SW 1271 (cell line): Measurements from ENCODE around the gene VANGL1.

Experiments
- DNase-seq, 2 experiments: peaks; one replicate each; lab custom pipeline; 2025; lab: John Stamatoyannopoulos, UW

Gene VANGL1

GRCh38 chr1:115643666-115644065 is 1.9 kb downstream of the VANGL1 start:
- DNase-seq, result no peak

DNA sequence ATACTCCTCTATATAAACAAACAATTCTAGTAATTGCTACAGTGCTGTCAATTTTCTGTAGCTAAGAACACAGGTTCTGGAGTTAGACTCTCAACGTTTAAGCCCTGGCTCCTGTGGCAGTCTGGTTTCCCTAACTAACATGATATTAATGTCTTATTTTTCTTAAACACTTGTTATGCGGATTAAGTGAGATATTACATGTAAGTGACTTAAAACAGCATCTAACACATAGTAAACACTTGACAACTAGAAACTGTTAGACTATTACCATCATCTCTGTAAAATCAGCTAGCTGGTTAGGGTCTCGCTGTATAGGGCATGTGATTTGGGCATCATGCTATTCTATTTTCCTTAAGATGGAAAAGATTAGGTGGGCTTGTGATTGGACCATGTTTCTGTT is 2.3 kb downstream of the VANGL1 start:
- no peak for DNase-seq

- no peak for DNase-seq
Measured at GRCh38 chr1:115647047-115647446, 5.3 kb downstream of the VANGL1 start.

DNA sequence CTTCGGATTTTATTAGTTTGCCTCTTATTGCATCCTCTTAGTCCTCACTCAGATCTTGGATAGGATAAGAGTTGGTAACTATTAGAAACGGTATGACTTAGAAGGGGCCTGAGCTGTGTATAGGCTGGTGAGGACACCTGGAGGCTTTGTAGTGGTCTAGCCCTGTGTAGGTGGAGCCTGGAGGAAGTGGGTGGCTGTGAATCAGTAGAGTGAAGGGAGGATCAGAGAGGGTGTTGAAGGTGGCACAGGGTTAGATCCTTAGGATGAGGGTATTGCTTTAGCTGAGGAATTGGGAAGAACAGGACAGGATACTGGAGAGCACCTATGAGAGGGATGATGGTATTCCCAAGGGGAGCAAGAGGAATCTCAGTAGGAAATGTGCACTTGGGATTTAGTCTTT is 5.7 kb downstream of the VANGL1 start:
- no peak for DNase-seq

DNA sequence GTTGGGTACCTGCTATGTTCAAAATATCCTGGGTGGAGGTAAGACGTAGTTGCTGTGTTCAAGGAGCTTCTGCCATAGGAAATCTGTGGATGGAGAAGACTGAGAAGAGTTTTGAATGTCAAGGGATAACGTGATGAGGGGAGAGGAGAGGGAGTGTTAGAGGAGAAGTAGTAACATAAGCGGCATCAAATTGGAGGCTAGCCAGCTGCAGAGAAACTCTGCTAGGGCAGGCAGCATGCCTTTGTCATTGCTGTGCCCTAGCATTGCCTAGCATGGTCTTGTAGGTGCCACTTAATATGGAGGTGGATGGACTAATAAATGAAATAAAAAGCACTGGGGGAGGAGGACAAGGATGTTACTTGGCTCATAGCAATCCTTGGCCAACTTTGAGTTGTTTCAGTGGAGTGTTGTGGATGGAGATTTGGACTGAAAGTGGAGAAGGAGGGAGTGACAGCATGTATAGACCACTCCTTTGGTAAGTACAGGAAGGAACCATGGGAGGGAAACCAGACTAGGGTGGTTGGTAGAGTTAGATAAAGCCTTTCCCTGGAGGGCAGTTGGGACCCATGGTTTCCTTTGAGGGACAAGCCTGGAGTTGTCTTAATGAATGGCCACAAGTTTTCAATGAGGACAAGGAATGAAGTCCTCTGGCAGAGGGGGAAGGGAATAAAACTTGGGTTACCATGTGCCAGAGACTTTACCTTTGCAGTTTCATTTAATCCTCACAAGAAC is 6.3 kb downstream of the VANGL1 start:
- DNase-seq, result no peak

GRCh38 chr1:115648717-115649691 is 7.2 kb downstream of the VANGL1 start:
- no peak for DNase-seq

DNA sequence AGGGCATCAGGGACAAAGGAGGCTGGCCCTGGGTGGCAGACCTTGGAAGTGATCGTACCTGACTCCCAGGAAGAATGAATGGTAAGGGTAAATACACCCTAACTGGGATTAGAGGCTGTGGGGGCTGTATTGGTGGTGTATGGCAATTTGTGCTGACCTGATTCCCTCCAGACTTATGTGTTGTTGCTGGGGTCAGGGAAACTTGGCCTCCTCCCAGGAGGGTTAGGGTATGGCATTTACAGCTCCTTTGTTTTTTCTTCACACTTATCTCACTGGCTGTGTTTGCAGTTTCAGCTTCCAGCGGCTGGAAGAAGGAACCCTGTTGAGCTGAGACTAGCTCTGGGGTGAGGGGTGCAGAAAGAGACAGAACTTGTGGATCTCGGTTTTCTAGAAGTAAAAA is 8.2 kb downstream of the VANGL1 start:
- DNase-seq, result no peak

GRCh38 chr1:115650961-115651360 is 9.2 kb downstream of the VANGL1 start:
- no peak for DNase-seq

GRCh38 chr1:115651391-115651790 is 9.6 kb downstream of the VANGL1 start:
- no peak for DNase-seq

DNA sequence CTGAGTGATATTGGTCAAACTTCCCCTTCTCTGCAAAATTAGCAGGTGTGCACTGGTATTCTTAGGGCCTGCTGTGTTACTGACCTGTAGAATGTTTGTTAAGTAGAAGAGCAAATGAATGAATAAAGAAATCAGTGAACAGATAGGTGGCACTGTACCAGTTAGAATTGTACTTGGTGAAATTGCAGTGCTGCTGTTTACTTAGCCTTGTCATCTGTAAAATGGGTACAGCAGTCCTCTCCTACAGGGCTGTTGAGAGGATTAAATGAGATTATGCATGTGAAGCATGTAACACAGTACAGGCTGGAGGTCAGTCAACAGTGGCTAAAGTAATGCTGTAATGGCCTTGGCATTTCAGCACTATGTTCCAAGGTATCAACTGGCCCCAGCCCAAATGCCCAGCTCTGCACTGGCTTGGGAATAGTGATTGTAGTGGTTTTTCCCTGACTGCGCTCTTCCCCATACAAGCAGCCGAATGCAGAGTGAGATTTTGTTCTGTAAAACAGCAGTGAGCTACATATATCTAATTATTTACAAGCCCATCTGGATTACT is 10.5 kb downstream of the VANGL1 start:
- no peak for DNase-seq

DNA sequence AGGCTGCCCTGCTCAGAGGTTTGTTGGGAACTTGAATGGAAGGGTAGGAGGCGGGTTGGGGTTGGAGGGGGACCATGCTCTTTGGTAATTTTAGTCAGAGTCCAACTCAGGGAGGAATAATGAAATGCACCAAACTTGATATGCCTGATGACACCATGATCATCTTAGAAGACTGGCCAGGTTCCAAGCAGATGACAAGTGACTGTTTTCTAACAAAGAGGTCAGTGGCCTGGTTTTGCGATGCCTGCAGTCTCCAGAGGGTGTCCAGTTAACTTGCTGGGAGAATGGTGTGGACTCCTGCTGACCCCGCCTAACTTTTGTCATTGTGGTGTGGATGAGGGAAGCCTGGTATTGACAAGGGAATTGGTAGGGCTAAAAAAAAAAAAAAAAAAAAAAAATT is 12.4 kb downstream of the VANGL1 start:
- no peak for DNase-seq

GRCh38 chr1:115654663-115655305 is 13.0 kb downstream of the VANGL1 start:
- DNase-seq, result no peak

GRCh38 chr1:115655306-115655663 is 13.5 kb downstream of the VANGL1 start:
- DNase-seq, result no peak

DNA sequence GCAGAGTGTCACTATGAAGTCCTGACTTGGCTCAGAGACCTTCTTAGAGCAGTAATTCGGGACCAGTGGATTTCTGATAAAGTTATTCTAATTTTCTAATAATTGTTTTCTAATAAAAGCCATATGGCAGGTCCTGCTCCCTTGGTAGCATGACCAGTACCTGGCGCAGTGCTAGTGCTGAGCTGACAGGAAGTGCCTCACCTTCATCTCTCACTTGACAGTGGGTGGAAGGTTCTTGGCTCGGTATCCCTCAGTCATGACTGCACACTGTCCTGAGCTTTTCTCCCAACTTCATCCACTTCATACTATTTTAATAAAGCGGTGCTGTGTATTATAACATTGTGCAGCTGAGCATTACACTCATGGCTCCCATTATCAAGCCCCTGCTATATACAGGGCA is 14.1 kb downstream of the VANGL1 start:
- no peak for DNase-seq

DNA sequence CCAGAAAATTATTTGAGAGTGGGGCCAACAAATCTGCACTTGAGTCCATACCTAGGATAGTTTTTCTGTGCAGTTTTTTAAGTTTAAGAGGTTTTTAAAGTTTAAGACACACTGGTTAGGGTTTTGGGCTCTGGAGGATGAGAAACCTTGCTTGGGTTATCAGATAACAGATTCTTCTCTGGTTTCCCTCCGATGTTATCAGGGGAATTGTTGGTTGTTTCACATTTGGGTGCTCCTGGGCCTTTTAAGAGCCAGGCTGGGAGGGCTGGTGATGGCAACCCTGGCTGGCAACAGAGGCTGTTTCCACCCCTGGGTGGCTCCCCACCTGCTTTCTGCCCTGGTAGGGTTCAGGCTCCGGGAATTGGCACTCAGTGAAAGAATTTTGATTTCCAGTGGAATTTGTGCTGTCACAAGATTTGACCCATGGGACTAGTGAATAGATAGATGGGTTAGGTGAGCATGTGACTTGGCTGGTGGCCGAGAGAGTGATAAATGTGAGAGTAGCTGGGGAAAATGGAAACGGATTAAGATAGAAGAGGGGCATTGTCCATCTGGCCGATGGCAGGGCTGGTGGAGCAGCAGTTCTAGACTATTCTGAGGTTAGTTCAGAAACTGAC is 14.8 kb downstream of the VANGL1 start:
- no peak for DNase-seq

GRCh38 chr1:115658646-115659045 is 16.9 kb downstream of the VANGL1 start:
- DNase-seq, result no peak

DNA sequence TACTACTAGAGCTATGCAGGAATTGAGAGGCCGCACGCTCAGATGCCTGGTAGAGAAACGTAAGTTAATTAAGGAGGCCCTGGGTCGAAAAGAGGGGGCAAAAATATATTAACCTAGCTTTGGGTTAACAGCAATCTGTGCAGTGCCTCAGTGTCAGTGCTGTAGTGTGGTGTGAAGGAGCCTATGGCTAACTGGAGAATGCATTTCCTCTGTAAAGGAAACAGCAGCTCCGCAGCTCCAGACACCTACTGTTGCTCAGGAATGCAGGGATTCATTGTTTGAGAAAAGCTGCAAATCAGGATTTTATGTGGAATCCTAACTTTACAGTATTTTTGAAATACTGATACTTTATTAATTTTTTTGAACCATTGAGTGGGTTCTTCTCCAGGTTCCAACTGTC is 18.4 kb downstream of the VANGL1 start:
- DNase-seq, result no peak

- DNase-seq, result no peak
Measured at GRCh38 chr1:115661157-115661556, 19.4 kb downstream of the VANGL1 start.

- DNase-seq, result no peak
Measured at GRCh38 chr1:115665319-115666096, 23.7 kb downstream of the VANGL1 start.

DNA sequence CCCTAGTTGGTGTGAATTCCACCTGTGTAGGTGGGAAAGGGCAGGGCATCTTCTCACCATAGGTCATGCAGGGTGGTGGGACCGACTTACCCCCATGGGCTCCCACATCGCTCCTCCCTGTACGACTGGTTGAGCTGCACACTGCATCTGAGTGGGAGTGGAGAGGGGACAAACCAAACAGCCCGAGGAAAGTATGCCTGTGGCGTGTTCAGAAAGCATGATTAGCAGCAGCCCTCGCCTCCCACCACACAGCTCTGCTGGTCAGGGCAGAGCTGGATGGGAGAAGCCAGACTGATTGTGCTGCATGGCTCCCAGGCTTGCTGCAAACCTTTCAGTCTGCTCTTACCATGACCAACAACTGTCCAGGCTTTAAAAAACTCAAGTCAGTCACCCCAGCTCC is 24.4 kb downstream of the VANGL1 start:
- no peak for DNase-seq

- DNase-seq, result no peak
Measured at GRCh38 chr1:115666702-115667101, 24.9 kb downstream of the VANGL1 start.
